HG03064 (cell line): ENCODE measurements around the gene FZR1.
"Not testable (repeated sequence)": the region's sequence is repeated elsewhere in the genome, so short reads cannot be mapped to it uniquely, and the experiment has no call there.

Source experiments
- ATAC-seq: cut with Tn5 transposase; IDR thresholded peaks from one replicate; pipeline ENCODE4 v1.9.1; 2021; ENCODE audit warnings: low read depth; ENCODE audit not compliant: unreplicated experiment

FZR1 gene

GRCh38 chr19:3528080-3528479 lies 22.0 kb downstream of the FZR1 start:
- ATAC-seq: no peak

- no peak for ATAC-seq
Observed at GRCh38 chr19:3528539-3529211, 22.6 kb downstream of the FZR1 start.

GRCh38 chr19:3529299-3529698 lies 23.2 kb downstream of the FZR1 start:
- ATAC-seq: not testable (repeated sequence)

GRCh38 chr19:3530389-3530788 lies 24.3 kb downstream of the FZR1 start:
- ATAC-seq: no peak

- ATAC-seq: no peak
Observed at GRCh38 chr19:3531716-3532115, 25.6 kb downstream of the FZR1 start.

- no peak for ATAC-seq
Observed at GRCh38 chr19:3532154-3532786, 26.2 kb downstream of the FZR1 start.

- ATAC-seq: no peak
Observed at GRCh38 chr19:3533033-3533432, 26.9 kb downstream of the FZR1 start.

- no peak for ATAC-seq
Observed at GRCh38 chr19:3533563-3534216, 27.6 kb downstream of the FZR1 start.

- no peak for ATAC-seq
Observed at GRCh38 chr19:3534375-3535234, 28.5 kb downstream of the FZR1 start.

GRCh38 chr19:3535235-3535535 lies 29.1 kb downstream of the FZR1 start:
- ATAC-seq: no peak

GRCh38 chr19:3535563-3535965 lies 29.5 kb downstream of the FZR1 start:
- no peak for ATAC-seq

GRCh38 chr19:3535981-3536380 lies 29.9 kb downstream of the FZR1 start:
- no peak for ATAC-seq

GRCh38 chr19:3536429-3537100 lies 30.5 kb downstream of the FZR1 start:
- ATAC-seq: no peak

GRCh38 chr19:3537101-3537437 lies 31.0 kb downstream of the FZR1 start:
- no peak for ATAC-seq

GRCh38 chr19:3537438-3538240 lies 31.5 kb downstream of the FZR1 start:
- no peak for ATAC-seq

GRCh38 chr19:3538258-3538929 lies 32.3 kb downstream of the FZR1 start:
- ATAC-seq: no peak

GRCh38 chr19:3538965-3539755 lies 33.0 kb downstream of the FZR1 start, which contains the start of gene TEKTIP1:
TEKTIP1 (plus strand) TSS chr19:3539174; CDS start chr19:3539178, 4 bp downstream.
- no peak for ATAC-seq

- no peak for ATAC-seq
Observed at GRCh38 chr19:3539756-3540118, 33.6 kb downstream of the FZR1 start.
